Activated naive CD4-positive, alpha-beta T cell treated with Interleukin-2 at 50 U/mL for 16 hours (primary cell): ENCODE data around the gene SHISAL1.

Experiments used
- DNase-seq: peaks from one replicate; pipeline ENCODE4 v3.0.0-alpha.2; 2020

The SHISAL1 gene

DNA sequence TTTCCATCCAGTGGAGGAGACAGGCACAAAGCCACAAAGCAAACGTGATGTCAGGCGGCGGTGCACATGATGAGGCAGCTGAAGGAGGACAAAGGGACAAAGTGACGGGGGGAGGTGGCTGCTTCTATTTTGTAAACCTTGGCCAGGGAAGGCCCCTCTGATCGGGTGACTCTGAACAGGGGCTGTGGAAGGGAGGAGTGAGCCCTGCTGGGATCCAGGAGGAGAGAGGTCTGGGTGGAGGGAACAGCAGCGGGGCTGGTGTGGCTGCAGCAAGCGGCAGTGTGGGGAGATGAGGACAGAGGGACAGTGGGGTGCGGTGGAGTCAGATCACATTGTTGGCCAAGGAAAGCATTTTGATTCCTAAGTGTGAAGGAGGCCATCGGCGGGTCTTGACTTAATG lies 36.7 kb downstream of the SHISAL1 start:
- DNase-seq: no peak

- no peak for DNase-seq
Observed at GRCh38 chr22:44275631-44275995, 37.1 kb downstream of the SHISAL1 start.

DNA sequence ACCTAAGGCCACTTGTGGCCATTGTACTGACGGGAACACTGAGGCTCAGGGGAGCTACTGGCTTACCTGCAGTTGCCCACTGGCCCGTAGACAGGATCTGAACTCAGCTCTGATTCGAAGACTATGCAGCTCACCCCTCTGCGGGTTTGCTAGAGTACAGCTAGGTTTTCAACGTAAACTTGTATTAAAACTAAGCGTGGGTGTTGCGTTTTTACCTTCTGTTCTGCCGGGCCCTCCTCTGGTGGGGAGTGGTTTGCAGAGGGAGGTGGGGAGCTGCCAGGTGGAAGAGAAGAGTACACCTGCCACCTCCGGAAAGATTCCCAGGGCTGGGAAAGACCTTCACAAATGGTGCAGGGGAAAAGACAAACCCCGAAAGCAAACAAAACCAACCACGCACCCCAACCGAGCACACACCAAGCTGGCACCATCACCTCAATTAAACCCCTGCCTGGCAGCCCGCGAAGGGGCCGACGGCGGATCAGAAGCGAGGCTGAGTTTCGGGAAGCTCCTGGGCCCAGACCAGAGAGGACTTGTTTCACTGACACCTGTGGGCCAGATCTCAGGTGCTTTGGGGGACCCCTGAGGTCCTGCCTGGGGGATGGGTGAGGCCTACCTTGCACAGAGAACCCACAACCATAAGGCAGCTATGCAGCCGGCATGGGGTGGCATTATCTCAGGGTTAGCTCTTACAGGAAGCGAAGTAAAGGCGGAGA lies 37.7 kb downstream of the SHISAL1 start:
- DNase-seq: no peak

DNA sequence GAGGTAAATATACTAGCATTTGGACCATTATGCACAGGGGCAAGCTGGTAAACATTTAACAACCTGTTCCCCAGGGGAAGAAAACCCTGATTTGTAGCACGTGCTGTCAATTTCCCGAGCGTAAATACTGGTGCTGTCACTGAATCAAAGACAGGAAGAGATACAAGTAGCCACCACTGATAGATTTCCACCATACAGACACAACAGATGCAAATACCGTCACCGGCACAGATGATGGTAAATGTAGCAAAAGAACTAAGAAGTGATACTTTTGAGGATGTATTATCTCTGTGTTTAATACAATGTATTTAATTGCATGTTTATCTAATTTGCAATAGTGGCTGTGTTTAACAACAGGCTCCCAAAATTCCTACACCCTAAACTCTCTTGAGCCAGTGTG lies 39.6 kb downstream of the SHISAL1 start:
- DNase-seq: no peak

- DNase-seq: no peak
Observed at GRCh38 chr22:44272401-44272771, 40.4 kb downstream of the SHISAL1 start.

DNA sequence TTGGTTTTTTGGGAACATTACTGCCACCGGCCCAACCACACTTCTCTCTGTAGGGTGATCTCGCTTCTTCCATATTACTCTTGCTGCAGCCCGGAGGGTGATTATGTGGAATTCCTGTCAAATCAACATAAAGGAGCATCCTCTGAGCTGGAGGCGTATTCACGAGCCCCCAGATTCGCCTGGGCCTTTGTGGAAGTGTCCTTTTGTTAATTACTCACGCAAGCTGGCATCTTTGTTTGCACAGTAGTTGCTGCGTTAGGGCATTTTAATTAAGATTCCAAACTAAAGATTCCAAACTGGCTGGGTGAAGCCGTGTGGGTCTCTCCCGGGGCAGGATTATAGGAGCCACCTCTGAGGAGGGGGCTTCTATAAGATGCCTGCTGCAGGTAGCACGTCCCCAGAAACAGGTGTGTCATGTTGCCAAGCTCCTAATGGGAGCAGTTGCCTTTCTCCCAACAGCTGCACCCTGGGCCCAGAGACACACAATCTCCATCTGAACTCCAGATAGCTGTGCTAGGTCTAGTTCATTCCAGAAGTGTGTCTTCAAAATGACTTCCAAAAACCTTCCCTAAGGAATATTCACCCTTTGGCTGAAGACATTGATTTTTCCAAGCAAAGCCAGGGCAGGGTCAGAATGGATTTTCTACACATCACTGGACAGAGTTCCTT lies 40.9 kb downstream of the SHISAL1 start:
- no peak for DNase-seq

DNA sequence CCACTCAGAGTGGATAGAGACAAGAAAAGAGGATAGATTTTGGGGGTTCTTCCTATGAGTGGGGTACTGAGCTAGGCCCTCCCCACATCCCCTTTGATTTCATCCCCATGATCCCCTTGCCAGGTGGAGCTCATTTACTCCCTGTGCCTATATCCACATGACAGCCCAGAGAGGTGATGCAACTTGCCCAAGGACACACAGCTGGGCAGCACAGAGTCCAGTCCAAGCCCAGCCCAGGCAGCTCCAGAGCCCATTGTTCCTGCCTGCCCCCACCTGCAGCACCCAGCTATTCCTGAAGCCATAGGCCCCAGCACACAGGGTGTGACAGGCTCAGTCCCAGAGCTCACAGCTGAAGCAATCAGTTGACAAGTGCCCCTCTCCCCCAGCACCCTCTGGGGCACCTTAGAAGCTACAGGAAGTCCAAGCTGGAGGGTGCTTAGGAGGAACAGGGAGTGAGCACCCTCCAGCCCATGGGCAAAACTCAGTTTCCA lies 41.7 kb downstream of the SHISAL1 start:
- DNase-seq: no peak

DNA sequence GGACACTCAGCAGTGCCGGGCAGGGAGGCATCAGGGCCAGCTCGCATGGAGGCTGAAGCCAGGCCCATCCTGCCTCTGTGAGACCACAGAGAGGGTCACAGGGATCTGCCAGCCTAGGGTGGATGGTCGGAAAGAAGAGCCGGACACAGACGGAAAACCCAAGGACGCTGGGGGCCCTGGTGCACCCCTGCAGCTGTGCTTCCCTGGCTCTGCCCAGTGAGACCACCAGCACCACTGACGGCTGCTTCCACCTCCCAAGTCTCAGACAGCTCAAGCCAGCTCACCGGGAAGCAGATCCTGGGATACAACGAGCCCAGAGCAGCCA lies 42.2 kb downstream of the SHISAL1 start:
- DNase-seq: no peak

DNA sequence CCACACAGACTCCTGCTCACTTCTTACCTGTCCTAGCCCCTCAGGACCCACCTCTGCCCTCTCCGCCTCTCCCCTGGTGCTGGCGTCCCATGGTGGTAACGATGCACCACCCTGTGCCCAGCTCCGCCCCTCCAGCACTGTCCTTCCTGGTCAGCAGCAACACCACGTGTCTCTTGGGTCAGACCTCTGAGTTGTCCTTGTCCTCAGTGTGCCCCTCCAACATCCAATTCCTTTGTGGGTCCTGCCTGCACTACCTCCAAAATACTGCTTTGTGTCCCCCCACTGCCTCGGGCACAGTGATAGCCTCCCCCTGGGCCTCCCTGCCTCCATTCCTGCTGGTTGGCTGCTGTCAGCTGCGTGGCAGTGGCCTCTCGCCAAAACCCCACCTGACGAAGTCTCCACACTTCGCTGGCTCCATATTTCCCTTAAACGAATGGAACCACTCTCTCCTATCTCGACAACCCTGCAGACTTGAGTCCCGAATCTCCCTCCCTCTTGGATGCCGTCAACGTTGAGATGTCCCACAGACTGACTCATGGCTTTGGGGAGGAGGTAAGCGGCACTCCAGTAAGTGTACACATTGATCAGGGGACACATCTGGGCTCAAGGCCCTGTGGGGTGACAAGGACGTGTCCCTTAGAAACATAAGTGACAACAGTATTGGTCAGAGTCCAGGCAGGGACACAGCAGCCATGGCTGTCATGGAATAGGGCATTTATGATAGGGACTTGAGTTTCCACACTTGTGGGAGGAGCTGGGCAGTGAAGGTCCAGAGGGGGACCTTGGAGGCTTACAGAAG lies 42.8 kb downstream of the SHISAL1 start:
- no peak for DNase-seq

GRCh38 chr22:44269117-44269498 lies 43.6 kb downstream of the SHISAL1 start:
- no peak for DNase-seq

DNA sequence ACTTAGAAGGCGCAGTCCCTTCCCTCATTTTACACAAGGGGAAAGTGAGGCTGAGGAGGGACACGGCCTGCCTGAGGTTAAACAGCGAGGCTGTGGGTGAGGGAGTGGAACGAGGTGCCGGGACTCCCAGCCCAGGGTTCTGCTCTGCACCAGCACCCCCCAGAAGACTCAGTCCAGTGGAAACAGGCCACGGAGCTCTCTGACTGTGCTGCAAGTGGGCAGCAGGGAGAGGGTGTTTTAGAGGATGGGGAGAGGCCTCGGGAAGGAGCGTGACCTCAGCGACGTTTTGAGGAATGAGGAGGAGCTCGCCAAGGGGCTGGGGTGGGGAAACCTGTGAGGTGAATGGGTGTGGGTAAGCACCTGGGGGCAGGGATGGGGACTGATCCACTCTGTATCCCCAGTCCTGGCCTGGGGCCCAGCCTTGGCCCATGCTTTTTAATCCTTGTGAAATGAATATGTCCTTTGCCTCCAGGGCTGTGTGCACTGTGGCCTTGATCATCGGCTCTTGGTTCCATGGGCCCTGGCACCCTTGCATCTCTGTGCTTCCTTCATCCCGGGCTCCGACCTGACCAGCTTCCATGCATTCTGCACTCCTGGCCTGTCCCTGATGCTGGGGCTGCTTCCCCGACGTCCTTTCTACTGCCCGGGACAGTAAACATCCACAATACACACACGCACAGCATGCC lies 44.2 kb downstream of the SHISAL1 start:
- DNase-seq: no peak

DNA sequence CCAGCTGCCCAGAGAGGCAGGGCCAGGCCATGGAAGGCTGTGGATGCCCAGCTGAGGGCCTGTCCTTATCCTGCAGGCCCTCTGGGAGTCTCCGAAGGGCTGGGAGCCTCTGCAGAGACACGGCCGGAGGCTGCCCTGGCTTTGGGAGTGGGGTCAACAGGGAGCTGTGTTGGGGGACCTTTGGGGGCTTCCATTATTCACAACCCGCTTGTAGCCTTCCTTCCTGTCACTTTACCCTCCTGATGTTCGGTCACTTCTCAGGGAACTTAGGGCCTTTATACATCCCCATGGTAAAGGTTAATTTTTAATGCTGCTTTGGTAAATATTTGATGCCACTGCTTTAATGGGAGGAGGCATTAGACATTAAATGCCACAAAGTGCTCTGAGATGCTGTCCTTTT lies 44.9 kb downstream of the SHISAL1 start:
- DNase-seq: no peak

DNA sequence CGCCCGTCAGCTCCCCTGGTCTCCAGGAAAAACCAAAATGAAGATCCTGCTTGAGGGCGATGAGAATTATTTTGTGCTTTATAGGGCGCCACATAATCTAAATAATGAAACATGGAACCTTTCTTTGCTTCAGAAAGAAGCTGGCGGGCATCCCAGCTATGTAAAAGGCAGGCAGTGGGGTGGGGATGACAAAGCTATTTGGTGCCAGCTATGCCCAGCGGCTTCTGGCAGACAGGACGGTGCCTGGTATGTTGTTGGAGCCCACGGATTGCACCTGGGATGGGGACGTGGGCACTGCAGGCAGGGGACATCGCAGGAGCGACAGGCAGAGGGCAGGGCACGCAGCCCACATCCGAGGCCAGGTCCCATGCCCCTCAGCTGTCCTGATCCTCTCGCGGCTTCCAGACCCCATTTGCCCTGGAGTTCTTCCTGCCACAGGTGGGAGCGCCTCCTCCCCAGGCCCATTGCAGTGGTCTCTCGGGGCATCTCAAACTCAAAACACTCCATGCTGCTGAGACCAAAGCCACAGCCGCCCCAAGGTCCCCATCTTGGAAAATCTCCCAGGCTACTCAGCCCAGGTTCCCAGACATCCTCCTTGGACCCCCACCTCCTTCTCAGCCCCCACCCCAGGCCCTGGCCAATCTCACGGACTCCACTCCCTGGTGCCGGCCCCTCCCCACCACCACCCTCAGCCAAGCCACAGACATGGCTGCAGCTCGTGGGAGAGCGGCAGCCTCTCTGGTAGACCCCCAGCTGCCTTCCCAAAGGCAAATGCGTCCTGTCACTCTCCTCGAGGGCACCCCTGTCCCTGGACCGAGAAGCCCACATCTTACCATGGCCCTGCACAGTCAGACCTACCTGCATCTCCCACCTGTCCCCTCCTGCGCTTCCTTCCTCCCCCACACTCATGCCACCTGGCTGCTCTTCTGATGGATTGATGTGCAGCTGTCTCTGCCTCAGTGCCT lies 45.7 kb downstream of the SHISAL1 start:
- DNase-seq: no peak

DNA sequence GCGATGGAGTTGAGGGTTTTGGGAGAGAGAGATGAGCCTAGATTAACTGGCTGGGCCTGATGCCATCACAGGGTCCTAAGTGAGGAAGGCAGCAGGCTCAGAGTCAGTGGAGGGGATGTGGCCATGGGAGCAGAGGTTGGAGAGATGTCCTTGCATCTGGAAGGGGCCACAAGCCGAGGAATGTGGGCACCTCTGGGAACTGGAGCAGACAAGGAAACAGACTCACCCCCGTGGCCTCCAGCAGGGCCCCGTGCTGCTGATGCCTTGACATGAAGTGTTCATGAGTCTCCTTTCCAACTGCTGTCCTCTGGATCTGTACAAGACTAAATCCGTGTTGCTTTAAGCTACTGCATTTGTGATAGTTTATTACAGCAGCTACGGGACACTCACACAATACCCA lies 49.2 kb downstream of the SHISAL1 start:
- DNase-seq: no peak

GRCh38 chr22:44261861-44262595 lies 50.7 kb downstream of the SHISAL1 start:
- DNase-seq: no peak

DNA sequence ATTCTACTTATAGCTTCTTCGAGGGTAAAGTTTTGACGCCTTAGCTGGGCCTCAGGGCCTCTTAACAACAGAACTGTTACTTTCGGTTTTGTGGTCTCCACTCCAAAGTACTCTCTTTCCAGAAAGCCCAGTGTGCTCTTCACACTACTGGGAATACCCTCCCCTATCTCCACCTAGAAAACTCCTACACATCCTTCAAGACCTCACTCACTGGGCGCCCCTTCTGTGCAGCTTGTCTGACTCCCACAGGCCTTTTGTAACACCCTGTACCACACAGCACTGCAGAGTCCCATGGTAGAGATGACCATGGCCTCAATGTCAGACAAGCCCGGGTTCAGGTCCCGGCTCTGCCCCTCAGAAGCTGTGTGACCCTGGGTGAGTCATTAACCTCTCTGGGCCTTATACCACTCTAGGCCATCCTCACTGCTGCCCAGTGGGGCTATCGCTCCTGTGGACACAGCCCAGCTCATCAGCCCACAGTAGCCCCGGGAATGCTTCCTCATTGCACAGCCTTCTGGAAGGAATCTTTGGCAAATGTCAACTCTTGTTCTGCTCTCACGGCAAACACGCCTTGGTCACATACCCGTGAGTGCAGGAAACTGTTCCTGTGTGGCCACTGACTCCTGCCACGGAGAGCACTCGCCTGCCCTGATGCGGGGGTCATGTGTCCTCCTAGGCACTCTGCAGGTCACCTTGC lies 51.4 kb downstream of the SHISAL1 start:
- no peak for DNase-seq

DNA sequence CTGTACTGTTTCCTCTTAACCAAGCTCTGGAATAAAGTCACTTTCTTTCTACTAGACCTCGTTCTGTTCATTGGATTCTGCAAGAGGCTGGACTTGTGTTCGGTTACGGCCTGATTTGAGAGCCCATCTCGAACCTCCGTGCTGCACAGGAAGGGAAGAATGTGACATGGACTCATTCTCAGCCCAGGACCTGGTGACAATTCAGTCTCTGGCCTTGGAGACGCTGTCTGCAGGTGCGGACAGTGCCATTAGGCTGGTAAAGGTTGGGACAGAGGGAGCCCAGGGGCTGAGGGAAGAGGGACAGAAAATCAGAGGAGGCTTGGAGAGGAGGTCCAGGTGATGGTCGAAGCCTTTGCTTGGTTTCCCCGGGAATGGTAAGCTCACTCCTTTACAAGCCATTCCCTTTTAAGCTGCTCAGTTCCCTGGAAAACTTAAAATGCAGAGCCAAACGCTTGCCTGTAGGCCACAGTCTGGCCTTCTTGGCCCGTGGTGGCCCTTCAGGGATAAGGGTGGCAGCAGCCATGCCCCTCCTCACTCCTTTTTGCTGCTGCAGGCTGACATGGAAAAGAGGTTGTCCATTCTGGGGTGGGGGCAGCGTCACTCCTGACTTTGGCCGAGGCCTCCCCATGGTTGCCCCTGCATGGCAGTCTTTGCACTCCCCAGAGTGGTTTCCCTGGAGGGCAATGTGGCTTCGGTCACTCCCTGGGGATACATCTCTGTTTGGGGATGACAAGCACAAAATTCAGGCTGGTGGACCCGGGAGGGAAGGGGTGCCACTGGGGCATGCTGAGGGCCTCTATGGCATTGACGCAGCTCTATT lies 52.3 kb downstream of the SHISAL1 start:
- no peak for DNase-seq

DNA sequence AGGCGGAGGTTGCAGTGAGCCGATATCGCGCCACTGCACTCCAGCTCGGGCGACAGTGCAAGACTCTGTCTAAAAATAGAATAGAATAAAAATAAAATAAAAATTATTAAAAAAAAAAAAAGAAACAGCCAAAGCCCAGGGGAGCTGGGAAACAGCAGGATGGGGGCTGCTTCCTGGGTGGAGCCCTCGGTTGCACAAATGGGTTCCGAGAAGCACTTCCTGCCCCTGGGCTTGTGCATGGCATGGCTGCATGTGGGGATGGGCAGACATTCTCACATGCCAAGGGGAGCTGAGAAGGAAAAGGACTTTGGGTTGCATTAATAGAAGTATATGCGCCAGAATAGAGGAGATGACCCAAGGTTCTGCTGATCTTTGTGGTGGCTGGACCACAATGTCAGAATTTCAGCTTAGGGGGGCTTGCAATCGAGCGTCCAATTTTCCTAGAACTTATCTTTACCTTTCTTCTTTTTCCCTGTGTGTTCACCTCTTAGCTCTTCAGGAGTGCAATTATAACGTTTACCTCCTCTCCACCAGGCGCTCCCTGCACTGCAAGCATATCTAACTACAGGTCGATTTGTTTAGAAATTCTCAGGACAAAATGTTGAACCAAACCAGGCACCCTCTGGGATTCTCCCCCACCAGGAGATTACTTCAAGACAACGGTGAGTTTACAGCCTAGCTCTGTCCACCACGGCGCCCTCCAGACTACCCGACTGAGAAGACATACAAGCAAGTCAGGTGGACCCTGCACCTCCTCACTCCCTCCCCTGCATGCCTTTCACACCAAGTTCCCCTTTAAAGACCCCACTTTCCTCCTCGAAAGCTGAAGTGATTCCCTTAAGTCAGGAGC lies 53.2 kb downstream of the SHISAL1 start:
- no peak for DNase-seq
